IgD-negative memory B cell (primary cell): Measurements from ENCODE around the gene SLC25A21. TPM values are rescaled to one million over a fixed set of nuclear protein-coding genes. Genes with fewer than 3 reads are reported as not detected.
A peak's percentile ranks its signal among the peaks of the same experiment; 100 is the strongest.

Experiments used
- H3K27ac Mint-ChIP-seq, 3 donors: one replicate each; pipeline ENCODE4 v1.8.0; 2020 to 2022; ENCODE audit warnings: mild to moderate bottlenecking in 3 of 3, mixed read lengths in 3 of 3, moderate library complexity in 1 of 3
- H3K27me3 Mint-ChIP-seq: one replicate; pipeline ENCODE4 v1.8.0; 2021; ENCODE audit warnings: mixed read lengths
- H3K36me3 Mint-ChIP-seq: one replicate; pipeline ENCODE4 v1.8.0; 2020; ENCODE audit warnings: mild to moderate bottlenecking, mixed read lengths
- H3K4me1 Mint-ChIP-seq, 3 donors: one replicate each; pipeline ENCODE4 v1.8.0; 2020 to 2022; ENCODE audit warnings: mixed read lengths in 3 of 3, mild to moderate bottlenecking in 1 of 3
- H3K4me3 Mint-ChIP-seq, 4 donors: one replicate each; pipeline ENCODE4 v1.8.0; 2020 to 2022; ENCODE audit warnings: mild to moderate bottlenecking in 4 of 4, mixed read lengths in 4 of 4, moderate library complexity in 3 of 4
- H3K9me3 Mint-ChIP-seq, 3 donors: one replicate each; pipeline ENCODE4 v1.8.0; 2020 to 2021; ENCODE audit warnings: mixed read lengths in 3 of 3, mild to moderate bottlenecking in 1 of 3
- polyA plus RNA-seq: library from polyadenylated mRNA; unstranded; fragments of 300-500 nt; fragmentation: Illumina TruSeq; gene quantifications from one replicate; pipeline ENCODE4 v1.2.3, GENCODE V29; 2021

The SLC25A21 gene
- polyA plus RNA-seq, 1 donor from 2014 or later = not detected

- Mint-ChIP-seq H3K36me3 (no peaks in the 10 kb centered on the region), H3K27ac (no peak overlapping the region), H3K27me3 (no peaks in the 10 kb centered on the region), H3K4me1 (no peaks in the 10 kb centered on the region), H3K9me3 (peaks cover 0 to 4% (median 1%) of the 10 kb centered on the region in 3 donors), H3K4me3 (no peak overlapping the region)
These were observed 404.7 kb downstream of the SLC25A21 start for GRCh38 chr14:36767603-36768281.

GRCh38 chr14:36766974-36767373 is 405.4 kb downstream of the SLC25A21 start:
- no peaks in the 10 kb centered on the region for H3K36me3 Mint-ChIP-seq
- H3K27ac Mint-ChIP-seq = no peak overlapping the region
- H3K4me3 Mint-ChIP-seq = no peak overlapping the region
- H3K4me1 Mint-ChIP-seq = no peaks in the 10 kb centered on the region
- H3K27me3 Mint-ChIP-seq = no peaks in the 10 kb centered on the region
- H3K9me3 Mint-ChIP-seq = peaks cover 0 to 4% (median 0%) of the 10 kb centered on the region in 3 donors

GRCh38 chr14:36757734-36758601 is 414.4 kb downstream of the SLC25A21 start:
- no peaks in the 10 kb centered on the region for H3K27me3 Mint-ChIP-seq
- H3K27ac Mint-ChIP-seq = no peak overlapping the region
- H3K4me1 Mint-ChIP-seq = no peaks in the 10 kb centered on the region
- H3K9me3 Mint-ChIP-seq = peaks cover 0 to 6% (median 5%) of the 10 kb centered on the region in 3 donors
- H3K4me3 Mint-ChIP-seq = no peak overlapping the region
- H3K36me3 Mint-ChIP-seq = no peaks in the 10 kb centered on the region

- H3K4me1 Mint-ChIP-seq = no peaks in the 10 kb centered on the region
- H3K9me3 Mint-ChIP-seq = peaks cover 3 to 10% (median 9%) of the 10 kb centered on the region in 3 donors
- H3K27me3 Mint-ChIP-seq = no peaks in the 10 kb centered on the region
- no peaks in the 10 kb centered on the region for H3K36me3 Mint-ChIP-seq
- no peak overlapping the region for H3K4me3 Mint-ChIP-seq
- H3K27ac Mint-ChIP-seq = no peak overlapping the region
These were observed 416.2 kb downstream of the SLC25A21 start for GRCh38 chr14:36756226-36756625.

GRCh38 chr14:36755756-36756155 is 416.6 kb downstream of the SLC25A21 start:
- H3K36me3 Mint-ChIP-seq = no peaks in the 10 kb centered on the region
- no peaks in the 10 kb centered on the region for H3K27me3 Mint-ChIP-seq
- H3K27ac Mint-ChIP-seq = no peak overlapping the region
- H3K4me3 Mint-ChIP-seq = no peak overlapping the region
- no peaks in the 10 kb centered on the region for H3K4me1 Mint-ChIP-seq
- H3K9me3 Mint-ChIP-seq = peaks cover 3 to 10% (median 9%) of the 10 kb centered on the region in 3 donors

GRCh38 chr14:36751920-36752319 is 420.5 kb downstream of the SLC25A21 start:
- H3K36me3 Mint-ChIP-seq = no peaks in the 10 kb centered on the region
- H3K27ac Mint-ChIP-seq = no peak overlapping the region
- H3K27me3 Mint-ChIP-seq = no peaks in the 10 kb centered on the region
- no peak overlapping the region for H3K4me3 Mint-ChIP-seq
- H3K9me3 Mint-ChIP-seq = peaks cover 3 to 13% (median 9%) of the 10 kb centered on the region in 3 donors
- H3K4me1 Mint-ChIP-seq = no peaks in the 10 kb centered on the region

- Mint-ChIP-seq H3K27ac (no peak overlapping the region), H3K9me3 (peaks cover 5 to 13% (median 9%) of the 10 kb centered on the region in 3 donors), H3K4me1 (no peaks in the 10 kb centered on the region), H3K36me3 (no peaks in the 10 kb centered on the region), H3K27me3 (no peaks in the 10 kb centered on the region), H3K4me3 (no peak overlapping the region)
These were observed 421.3 kb downstream of the SLC25A21 start for GRCh38 chr14:36751106-36751505.

GRCh38 chr14:36750244-36750643 is 422.2 kb downstream of the SLC25A21 start:
- Mint-ChIP-seq H3K4me3 (no peak overlapping the region), H3K9me3 (peaks cover 8 to 13% (median 13%) of the 10 kb centered on the region in 3 donors), H3K27me3 (no peaks in the 10 kb centered on the region)

GRCh38 chr14:36748610-36749213 is 423.7 kb downstream of the SLC25A21 start:
- Mint-ChIP-seq H3K36me3 (no peaks in the 10 kb centered on the region), H3K4me1 (no peaks in the 10 kb centered on the region), H3K27ac (no peak overlapping the region), H3K9me3 (peaks cover 10 to 20% (median 11%) of the 10 kb centered on the region in 3 donors), H3K4me3 (peak overlapping the region in 1 of 4 donors; percentile 60), H3K27me3 (no peaks in the 10 kb centered on the region)

More at GRCh38 chr14:36750244-36750643, 422.2 kb downstream of the SLC25A21 start:
- Mint-ChIP-seq H3K4me1 (no peaks in the 10 kb centered on the region), H3K27ac (no peak overlapping the region), H3K36me3 (no peaks in the 10 kb centered on the region)

- peaks cover 8 to 19% (median 10%) of the 10 kb centered on the region in 3 donors for H3K9me3 Mint-ChIP-seq
- no peak overlapping the region for H3K4me3 Mint-ChIP-seq
- H3K36me3 Mint-ChIP-seq = no peaks in the 10 kb centered on the region
- no peaks in the 10 kb centered on the region for H3K27me3 Mint-ChIP-seq
- no peak overlapping the region for H3K27ac Mint-ChIP-seq
- no peaks in the 10 kb centered on the region for H3K4me1 Mint-ChIP-seq
These were observed 424.8 kb downstream of the SLC25A21 start for GRCh38 chr14:36747411-36748184.

GRCh38 chr14:36746872-36747271 is 425.5 kb downstream of the SLC25A21 start:
- no peaks in the 10 kb centered on the region for H3K27me3 Mint-ChIP-seq
- H3K27ac Mint-ChIP-seq = no peak overlapping the region
- peaks cover 8 to 18% (median 10%) of the 10 kb centered on the region in 3 donors for H3K9me3 Mint-ChIP-seq
- H3K36me3 Mint-ChIP-seq = no peaks in the 10 kb centered on the region
- H3K4me1 Mint-ChIP-seq = no peaks in the 10 kb centered on the region
- no peak overlapping the region for H3K4me3 Mint-ChIP-seq

GRCh38 chr14:36741858-36742257 is 430.5 kb downstream of the SLC25A21 start:
- H3K4me1 Mint-ChIP-seq = no peaks in the 10 kb centered on the region
- H3K4me3 Mint-ChIP-seq = no peak overlapping the region
- H3K27ac Mint-ChIP-seq = no peak overlapping the region
- H3K27me3 Mint-ChIP-seq = peaks cover 2% of the 10 kb centered on the region
- no peaks in the 10 kb centered on the region for H3K36me3 Mint-ChIP-seq
- H3K9me3 Mint-ChIP-seq = peaks cover 5 to 18% (median 10%) of the 10 kb centered on the region in 3 donors

GRCh38 chr14:36738269-36738668 is 434.1 kb downstream of the SLC25A21 start:
- Mint-ChIP-seq H3K36me3 (no peaks in the 10 kb centered on the region), H3K4me1 (no peaks in the 10 kb centered on the region), H3K27me3 (peaks cover 2% of the 10 kb centered on the region), H3K27ac (no peak overlapping the region), H3K4me3 (no peak overlapping the region), H3K9me3 (peaks cover 0 to 5% (median 5%) of the 10 kb centered on the region in 3 donors)

GRCh38 chr14:36726128-36726527 is 446.3 kb downstream of the SLC25A21 start:
- Mint-ChIP-seq H3K9me3 (no peaks in the 10 kb centered on the region), H3K36me3 (no peaks in the 10 kb centered on the region), H3K27ac (no peak overlapping the region), H3K27me3 (no peaks in the 10 kb centered on the region), H3K4me1 (no peaks in the 10 kb centered on the region), H3K4me3 (no peak overlapping the region)
